HG03575 (cell line): ENCODE measurements around the gene MVB12B.
A peak's percentile ranks its signal among the peaks of the same experiment; 100 is the strongest.

Experiments used
- ATAC-seq: cut with Tn5 transposase; IDR thresholded peaks from one replicate; pipeline ENCODE4 v1.9.1; 2021; ENCODE audit not compliant: unreplicated experiment, insufficient number of reproducible peaks, low FRiP score; ENCODE audit errors: extremely low read depth

MVB12B gene

DNA sequence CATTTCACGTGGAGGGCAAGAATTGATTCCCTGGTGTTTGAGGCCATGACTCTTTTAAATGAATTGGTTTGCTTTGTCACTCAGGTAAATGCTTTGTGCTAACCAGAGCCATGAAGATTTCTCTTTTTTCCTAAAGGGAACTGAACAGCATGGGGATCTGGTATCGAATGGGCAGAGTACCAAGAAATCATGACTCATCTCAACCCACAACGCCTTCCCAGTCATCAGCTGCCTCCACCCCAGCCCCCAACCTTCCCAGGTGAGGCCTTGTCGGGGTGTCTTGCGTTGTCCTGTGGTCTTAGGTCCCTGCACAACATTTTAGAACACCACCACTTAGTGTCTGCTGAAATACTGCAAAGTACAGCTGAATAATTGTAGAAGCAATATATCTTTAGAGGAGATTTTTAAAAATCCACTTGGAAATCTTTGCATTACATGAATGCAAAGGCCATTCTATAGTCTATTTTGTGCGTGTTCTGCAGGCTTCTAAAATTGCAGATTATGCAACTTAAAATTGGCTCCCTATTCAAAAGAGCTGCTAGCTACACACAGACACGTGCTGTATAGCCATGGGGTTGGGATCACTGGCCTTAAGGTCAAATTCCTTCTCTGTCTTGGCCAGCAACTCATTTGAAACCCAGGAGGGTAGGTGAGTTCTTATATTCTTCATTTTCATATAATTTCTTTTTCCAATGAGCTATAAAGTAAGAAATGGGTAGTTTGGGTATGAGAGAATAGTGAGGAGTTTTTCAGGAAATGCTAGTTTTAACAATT is 69.0 kb downstream of the MVB12B start:
- no peak for ATAC-seq

DNA sequence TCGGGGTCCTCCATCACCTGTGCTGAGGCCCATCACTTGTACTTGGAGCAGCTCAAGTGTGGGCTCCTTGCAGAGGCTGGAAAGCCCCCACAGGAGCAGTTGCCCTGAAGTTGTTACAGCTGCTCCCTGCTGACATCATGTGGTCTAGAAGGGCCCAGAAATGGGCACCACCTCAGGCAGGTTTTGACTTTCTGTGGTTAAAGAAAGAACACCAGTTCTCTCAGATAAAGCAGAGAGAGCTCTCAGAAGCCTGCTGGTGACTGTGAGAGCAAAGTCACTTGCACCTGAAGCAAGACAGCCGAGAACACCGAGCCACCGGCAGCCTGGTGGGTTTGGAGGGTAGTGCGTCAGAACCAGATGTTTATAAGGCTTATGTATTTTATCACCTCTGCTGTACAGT is 70.4 kb downstream of the MVB12B start:
- peak; percentile 66 for ATAC-seq

DNA sequence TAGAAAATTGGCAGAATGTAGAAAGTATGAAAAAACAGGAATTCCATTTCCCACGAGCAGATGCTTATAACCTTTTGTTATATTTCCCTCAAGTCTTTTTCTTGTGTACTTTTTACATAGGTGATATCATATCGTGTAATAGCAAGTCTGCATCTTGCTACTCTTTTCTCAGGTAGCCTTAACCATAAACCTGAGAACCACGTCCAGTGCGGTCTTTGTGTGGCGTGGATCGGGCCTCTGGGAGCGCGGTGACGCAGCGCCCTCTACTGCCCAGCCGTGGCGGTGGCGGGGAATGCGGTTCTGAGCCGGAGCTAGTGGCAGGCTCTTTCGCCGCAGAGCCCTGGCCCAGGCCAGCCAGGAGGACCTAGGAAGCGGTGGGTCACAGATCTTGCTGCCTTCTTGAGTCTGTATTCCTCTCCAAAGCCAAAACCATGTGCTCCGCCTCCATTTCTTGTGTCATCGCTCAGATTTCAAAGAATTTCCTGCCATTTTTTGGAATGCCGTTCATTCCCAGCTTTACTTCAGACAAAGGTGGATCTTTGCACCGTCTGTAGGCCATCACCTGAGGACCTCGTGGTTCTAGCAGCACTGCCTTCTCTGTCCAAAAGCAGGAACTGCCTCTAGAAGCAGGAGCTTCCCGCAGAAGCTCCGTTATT is 71.9 kb downstream of the MVB12B start:
- no peak for ATAC-seq

GRCh38 chr9:126399251-126399650 is 72.6 kb downstream of the MVB12B start:
- ATAC-seq, result no peak

DNA sequence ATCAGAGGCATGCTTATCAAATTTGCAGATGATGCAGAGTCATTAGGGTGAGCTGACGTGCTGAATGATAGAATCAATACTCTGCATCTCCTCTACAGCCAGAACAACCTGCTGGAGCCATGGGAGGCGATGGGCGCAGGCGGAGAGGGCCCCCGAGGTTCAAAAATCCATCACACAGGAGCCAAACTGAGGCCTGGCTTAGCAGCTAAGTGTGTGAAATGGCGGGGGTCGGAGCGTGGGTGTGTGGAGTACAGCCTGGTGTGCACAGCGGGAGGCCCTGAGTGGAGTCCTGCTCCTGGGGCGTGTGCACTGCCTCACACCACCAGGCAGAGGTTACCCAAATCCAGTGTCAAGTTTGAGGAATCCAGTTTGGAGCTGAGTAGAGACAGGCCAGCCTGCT is 73.2 kb downstream of the MVB12B start:
- ATAC-seq, result no peak

DNA sequence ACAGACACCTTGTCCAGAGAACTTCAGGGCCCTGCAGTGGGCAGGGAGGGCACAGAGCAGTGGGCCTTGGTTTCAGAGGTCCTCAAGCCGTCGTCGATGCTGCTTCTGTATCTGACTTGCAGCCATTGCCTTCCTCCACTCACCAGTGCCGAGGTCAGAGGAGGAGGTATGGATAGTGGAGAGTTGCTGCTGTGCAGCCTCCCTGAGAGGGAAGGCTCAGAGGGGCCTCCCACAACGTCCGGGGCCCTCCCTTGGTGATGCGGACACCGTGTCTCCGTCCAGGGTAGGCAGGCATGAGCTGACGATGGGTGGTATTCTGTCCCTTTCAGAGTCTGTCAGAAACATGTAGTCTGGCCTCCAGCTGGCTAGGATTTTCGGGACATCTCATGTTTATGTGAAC is 73.9 kb downstream of the MVB12B start:
- ATAC-seq, result no peak

DNA sequence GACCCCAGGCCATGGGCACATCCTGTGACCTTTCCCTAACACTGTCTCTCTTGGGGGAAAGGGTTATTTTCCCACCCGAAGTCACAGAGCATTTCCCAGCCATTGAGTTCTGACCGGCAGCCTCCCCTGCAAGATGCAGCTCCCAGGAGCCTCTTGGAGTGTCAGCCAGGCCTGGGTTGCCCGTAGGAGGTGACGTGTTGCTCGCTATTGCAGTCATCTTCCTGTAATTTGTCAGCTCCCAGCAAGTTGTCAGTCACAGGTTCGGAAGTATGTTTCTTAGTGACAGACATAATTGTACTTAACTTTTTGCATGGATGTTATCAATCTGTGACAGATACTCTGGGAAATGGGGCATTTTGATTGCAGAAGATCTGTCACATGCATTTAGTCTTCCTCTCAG is 74.5 kb downstream of the MVB12B start:
- ATAC-seq, result no peak

- no peak for ATAC-seq
Measured at GRCh38 chr9:126401581-126401980, 75.0 kb downstream of the MVB12B start.

GRCh38 chr9:126403397-126403796 is 76.8 kb downstream of the MVB12B start:
- no peak for ATAC-seq

DNA sequence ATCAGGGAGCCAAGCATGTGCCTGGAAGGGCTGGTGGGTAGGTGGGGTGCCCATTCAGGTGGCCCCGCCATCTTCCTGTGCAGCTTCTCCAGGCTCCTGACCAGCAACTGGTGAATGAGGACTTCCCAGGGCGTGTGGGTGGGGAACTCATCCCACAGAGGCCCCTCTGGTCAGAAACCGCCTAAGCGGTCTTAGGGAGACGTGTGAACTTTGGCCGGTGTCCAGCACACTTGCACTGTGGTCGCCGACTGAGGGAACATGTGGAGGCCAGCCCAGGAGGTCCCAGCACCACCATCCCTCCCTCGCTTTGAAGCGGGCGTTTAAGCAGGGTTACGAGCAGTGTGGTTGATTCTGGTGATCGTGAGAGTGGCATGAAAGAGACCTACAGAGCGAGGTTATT is 77.8 kb downstream of the MVB12B start:
- no peak for ATAC-seq

GRCh38 chr9:126406075-126406667 is 79.5 kb downstream of the MVB12B start:
- no peak for ATAC-seq

GRCh38 chr9:126407114-126407870 is 80.7 kb downstream of the MVB12B start:
- no peak for ATAC-seq

DNA sequence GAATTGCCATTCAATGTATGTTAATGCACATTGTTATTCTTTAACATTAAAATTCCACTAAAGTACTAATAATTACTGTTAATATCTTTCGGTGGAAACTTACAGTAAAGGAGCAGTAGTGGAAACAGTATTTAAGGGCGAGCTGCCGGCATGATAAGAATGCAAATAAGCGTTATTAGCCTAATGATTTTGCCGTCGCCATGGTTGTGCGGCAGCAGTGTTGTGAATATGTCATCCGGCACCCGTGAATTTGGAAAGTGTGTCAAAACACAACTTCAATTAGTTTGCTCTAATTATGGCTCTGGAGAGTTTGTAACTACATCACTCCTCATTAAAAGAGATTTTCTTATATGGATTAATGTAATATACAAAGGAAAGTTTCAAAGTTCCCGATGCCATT is 81.4 kb downstream of the MVB12B start:
- no peak for ATAC-seq

DNA sequence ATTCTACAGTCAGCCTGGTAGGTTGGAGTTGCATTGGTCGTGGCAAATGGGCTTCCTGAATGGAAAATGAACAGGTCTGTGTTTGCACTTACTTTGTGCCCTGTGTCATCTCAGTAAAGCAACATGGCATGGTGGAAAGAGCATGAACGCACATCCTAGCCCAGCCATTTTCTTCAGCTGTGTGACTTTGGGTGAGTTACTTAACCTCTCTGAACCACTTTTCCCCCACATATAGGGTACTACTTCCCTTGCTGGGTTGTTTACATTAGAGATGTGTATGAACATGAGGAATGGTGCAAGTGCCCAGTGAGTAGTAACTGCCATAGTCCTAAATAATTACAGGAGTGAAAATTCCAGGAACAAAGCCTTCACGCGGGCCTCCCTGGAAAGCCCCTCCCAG is 83.6 kb downstream of the MVB12B start:
- no peak for ATAC-seq

- ATAC-seq, result no peak
Measured at GRCh38 chr9:126411225-126411947, 84.8 kb downstream of the MVB12B start.

GRCh38 chr9:126411948-126412284 is 85.3 kb downstream of the MVB12B start:
- no peak for ATAC-seq

DNA sequence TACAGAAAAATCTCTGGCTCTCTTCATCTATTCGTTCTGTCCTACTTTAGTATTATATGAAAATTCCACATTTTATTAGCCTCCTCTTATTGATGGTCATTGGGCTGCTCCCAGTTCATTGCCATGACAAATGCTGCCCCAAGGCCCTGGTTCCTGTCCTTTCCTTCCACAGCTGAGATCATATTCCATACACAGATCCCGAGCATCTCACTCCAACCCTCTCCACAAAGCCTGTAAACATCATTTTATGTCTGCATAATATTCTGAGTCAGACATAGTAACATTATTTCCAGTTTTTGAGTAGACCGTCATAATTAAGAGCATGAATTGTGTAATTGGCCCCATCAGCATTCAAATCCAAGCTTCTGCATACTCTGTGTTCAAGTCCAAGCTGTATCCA is 86.3 kb downstream of the MVB12B start:
- no peak for ATAC-seq

DNA sequence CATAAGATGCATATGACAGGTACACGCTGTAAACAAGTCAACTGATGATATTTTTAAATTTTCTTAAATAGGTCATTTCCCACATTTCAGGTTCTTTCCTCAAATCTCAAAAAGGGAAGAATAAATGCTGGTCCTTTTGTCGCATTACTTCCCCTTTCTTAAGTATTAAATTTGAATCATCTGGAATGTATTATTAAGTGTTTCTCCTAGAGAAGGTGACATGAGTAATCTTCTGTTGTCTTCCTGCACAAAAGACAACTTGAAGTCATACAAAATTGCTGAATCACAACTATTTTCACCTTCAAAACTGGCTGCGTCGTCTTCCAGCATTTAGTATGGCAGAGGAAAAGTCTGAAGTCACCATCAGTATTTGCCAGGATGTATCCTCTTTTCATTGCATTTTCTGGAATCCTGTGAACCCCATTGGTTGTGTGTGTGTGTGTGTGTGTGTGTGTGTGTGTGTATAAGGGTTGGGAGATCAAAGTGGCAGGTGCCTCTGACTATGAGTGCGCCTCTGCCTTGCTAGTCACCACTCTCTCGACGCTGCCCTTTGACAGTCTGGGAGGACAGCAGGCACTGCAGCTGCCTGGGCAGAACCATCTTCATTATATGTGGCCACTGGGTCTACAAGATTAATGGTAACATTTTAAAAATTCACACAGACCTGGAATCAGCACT is 86.9 kb downstream of the MVB12B start:
- ATAC-seq, result no peak
